Measurements from ENCODE around the gene NFATC1. TPM values are rescaled to one million over a fixed set of nuclear protein-coding genes. Genes with fewer than 3 reads are reported as not detected.

Gene NFATC1
- total RNA-seq, 2 donors from 2014 or later: 27.6 to 40.8 TPM

DNA sequence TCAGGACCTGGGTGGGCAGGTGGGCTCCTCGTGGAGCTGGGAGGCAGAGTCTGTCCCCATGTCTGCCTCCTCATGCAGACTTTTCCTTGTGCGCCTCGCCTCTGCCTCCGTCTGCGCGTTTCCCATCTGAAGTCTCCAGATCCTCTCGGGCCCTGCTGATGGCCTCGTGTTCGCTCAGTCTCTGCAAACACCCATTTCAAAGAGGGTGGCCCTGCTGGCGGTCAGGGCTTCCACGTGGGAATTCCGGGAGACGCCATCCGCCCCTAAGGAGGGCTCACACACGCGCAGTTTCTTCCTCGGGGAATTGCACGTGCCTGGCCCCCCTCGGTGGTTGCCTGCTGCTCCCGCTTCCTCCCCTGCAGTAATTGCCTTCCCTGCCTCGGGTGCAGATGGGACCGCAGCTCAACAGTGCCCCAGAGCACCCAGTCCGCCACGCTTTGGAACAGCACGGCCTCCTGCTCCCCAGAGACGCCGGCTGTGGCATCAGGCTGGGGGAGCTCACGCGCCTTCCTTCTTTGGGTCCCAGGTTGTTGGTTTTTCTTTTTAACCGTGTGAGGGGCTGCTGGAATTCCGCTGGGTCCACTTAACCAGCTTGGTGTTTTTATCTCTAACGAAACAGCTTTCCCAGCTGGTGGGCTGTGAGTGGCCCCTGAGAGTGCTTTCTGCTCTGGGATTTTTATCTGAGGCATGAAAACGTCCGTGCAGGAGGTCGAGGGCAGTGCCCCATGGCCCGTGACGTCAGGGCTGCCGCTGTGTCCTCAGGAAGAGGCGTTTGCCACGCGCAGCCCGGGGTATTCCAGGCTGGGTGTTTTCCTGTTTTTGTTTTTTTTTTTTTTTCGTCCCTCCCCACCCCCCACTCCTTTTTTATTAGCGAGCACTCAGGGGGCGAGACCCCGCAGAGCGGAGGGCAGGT is 16.1 kb downstream of the NFATC1 start:
- Histone ChIP-seq H3K36me3 (peaks cover 24% of the 10 kb centered on the region), H3K27ac (no peak overlapping the region), H3K4me3 (no peak overlapping the region), H3K9me3 (no peaks in the 10 kb centered on the region), H3K27me3 (replicated peaks; ENCODE audit: insufficient read depth) (no peaks in the 10 kb centered on the region), H3K4me1 (ENCODE audit: control insufficient read depth in 1 of 2, low read depth in 2 of 2) (no peaks in the 10 kb centered on the region)
- ATAC-seq (ENCODE audit: insufficient number of reproducible peaks, low FRiP score, low read depth) (no peak), DNase-seq (ENCODE audit: low spot score) (no peak)
- TF ChIP-seq, protein P1, sequence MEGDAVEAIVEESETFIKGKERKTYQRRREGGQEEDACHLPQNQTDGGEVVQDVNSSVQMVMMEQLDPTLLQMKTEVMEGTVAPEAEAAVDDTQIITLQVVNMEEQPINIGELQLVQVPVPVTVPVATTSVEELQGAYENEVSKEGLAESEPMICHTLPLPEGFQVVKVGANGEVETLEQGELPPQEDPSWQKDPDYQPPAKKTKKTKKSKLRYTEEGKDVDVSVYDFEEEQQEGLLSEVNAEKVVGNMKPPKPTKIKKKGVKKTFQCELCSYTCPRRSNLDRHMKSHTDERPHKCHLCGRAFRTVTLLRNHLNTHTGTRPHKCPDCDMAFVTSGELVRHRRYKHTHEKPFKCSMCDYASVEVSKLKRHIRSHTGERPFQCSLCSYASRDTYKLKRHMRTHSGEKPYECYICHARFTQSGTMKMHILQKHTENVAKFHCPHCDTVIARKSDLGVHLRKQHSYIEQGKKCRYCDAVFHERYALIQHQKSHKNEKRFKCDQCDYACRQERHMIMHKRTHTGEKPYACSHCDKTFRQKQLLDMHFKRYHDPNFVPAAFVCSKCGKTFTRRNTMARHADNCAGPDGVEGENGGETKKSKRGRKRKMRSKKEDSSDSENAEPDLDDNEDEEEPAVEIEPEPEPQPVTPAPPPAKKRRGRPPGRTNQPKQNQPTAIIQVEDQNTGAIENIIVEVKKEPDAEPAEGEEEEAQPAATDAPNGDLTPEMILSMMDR (IDR thresholded peaks at IDR 0.05): no peak

DNA sequence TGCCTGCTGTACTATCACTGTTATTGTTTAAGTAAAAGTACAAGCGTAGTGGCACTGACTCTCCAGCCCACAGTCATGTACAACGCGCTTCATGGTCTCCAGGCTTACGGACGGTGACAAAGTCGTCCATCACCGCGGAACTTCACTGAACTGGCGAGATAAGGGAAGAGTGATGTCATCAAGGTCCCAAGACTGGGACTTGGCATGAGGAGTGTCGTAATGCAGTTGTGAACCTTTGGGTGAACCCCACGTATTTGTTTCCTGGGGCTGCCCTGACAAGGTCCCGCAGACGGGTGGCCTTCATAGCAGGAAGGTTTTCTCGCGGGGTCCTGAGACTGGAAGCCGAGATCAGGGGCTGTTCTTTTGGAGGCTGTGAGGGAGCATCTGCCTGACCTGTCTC is 17.3 kb downstream of the NFATC1 start:
- DNase-seq (ENCODE audit: low spot score): no peak

DNA sequence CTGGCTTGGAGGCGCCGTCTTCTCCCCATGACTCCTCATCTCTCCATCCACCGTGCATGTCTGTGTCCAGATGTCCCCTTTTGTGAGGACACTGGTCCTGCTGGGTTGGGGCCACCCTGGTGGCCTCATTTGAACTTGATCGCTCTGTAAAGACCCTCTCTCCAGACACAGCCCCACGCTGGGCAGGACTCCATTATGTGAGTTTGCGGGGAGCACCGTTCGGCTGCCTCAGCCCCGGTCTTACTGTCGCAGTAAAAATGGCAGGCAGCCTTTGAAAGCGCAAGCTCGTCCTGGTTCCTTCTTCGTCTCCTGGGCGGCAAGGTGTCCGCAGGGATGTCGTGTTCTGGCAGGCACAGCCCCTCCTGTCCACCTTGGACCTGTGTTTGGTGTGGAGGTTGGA is 17.7 kb downstream of the NFATC1 start:
- Histone ChIP-seq H3K27ac (no peak overlapping the region), H3K36me3 (peaks cover 24% of the 10 kb centered on the region), H3K9me3 (no peaks in the 10 kb centered on the region), H3K27me3 (replicated peaks; ENCODE audit: insufficient read depth) (no peaks in the 10 kb centered on the region), H3K4me3 (no peak overlapping the region), H3K4me1 (ENCODE audit: control insufficient read depth in 1 of 2, low read depth in 2 of 2) (no peaks in the 10 kb centered on the region)
- DNase-seq (ENCODE audit: low spot score) (no peak), ATAC-seq (ENCODE audit: insufficient number of reproducible peaks, low FRiP score, low read depth) (no peak)
- TF ChIP-seq, protein P1 (IDR thresholded peaks at IDR 0.05): no peak

More for the DNA sequence above, 17.3 kb downstream of the NFATC1 start:
- ATAC-seq (ENCODE audit: insufficient number of reproducible peaks, low FRiP score, low read depth): no peak
- no peaks in the 10 kb centered on the region for H3K9me3 ChIP-seq
- H3K4me3 ChIP-seq: no peak overlapping the region
- no peaks in the 10 kb centered on the region for H3K4me1 ChIP-seq (ENCODE audit: control insufficient read depth in 1 of 2, low read depth in 2 of 2)
- no peak overlapping the region for H3K27ac ChIP-seq
- H3K27me3 ChIP-seq (replicated peaks; ENCODE audit: insufficient read depth): no peaks in the 10 kb centered on the region
- TF ChIP-seq, protein P1 (IDR thresholded peaks at IDR 0.05): no peak
- peaks cover 24% of the 10 kb centered on the region for H3K36me3 ChIP-seq

DNA sequence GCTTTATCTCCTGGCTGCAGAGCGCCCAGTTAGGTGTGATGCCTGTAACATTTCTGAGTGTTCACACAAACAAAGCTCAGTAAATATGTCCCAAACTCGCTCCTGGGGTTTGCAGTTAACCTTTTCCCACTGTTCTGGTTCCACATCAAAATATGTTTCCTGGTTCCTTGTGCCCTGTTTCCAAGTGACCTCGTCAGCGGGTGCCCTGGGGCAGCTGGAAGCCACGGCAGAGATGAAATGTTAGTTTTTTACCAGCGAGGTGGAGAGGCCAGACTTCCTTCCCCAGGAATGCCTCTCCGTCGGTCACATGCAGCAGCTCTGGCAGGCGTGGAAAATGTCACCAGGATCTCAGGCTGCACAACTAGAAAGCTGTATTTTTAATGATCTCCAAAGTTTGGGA is 18.2 kb downstream of the NFATC1 start:
- Histone ChIP-seq H3K9me3 (no peaks in the 10 kb centered on the region), H3K27ac (no peak overlapping the region), H3K36me3 (peaks cover 24% of the 10 kb centered on the region), H3K4me1 (ENCODE audit: control insufficient read depth in 1 of 2, low read depth in 2 of 2) (no peaks in the 10 kb centered on the region), H3K27me3 (replicated peaks; ENCODE audit: insufficient read depth) (no peaks in the 10 kb centered on the region), H3K4me3 (no peak overlapping the region)
- TF ChIP-seq, protein P1 (IDR thresholded peaks at IDR 0.05): no peak
- no peak for DNase-seq (ENCODE audit: low spot score)
- ATAC-seq (ENCODE audit: insufficient number of reproducible peaks, low FRiP score, low read depth): no peak

DNA sequence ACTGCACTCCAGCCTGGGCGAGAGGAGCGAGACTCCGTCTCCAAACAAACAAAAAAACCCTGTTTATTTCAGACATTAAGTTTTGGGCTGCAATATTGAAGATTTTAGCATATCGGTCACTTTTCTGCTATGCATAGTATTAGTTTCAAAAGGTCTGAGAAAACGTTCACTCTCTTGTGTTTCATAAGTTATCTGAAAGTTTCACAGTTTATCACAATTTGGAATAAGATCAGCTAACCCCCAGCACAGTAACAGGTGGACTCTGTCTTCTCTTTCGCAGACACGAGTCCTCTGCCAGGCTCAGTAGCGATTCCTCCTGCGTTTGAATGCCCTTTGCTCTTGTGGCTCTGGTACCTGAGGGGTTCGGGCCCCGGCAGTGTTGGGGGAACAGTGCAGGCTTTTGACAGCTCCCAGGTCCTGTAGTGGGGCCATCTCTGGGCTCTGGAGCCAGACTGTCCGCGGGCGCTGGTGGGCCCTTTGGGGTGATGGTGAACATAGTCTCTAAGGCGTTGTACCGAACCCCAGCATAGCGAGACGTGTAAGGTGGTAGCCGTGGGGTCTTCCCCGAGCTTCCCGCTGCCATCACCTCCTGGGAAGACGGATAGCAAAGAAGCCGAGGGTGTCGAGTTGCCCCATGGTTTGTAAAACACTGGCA is 20.4 kb downstream of the NFATC1 start:
- no peak for DNase-seq (ENCODE audit: low spot score)
- no peak overlapping the region for H3K27ac ChIP-seq
- H3K27me3 ChIP-seq (replicated peaks; ENCODE audit: insufficient read depth): no peaks in the 10 kb centered on the region
- ATAC-seq (ENCODE audit: insufficient number of reproducible peaks, low FRiP score, low read depth): no peak
- no peaks in the 10 kb centered on the region for H3K9me3 ChIP-seq
- no peak overlapping the region for H3K4me3 ChIP-seq
- TF ChIP-seq, protein P1 (IDR thresholded peaks at IDR 0.05): no peak
- peaks cover 16% of the 10 kb centered on the region for H3K36me3 ChIP-seq
- H3K4me1 ChIP-seq (ENCODE audit: control insufficient read depth in 1 of 2, low read depth in 2 of 2): no peaks in the 10 kb centered on the region
